GM12878 (cell line): Measurements from ENCODE around the gene ANKHD1. TPM values are rescaled to one million over a fixed set of nuclear protein-coding genes. Genes with fewer than 3 reads are reported as not detected.
A peak's percentile ranks its signal among the peaks of the same experiment; 100 is the strongest.

Experiments used
- CHD4 ChIP-seq: fragments of 200-600 bp; sonication (generic); IDR thresholded peaks from 2 replicates; pipeline ENCODE4 v1.6.1; 2016; ENCODE audit warnings: mild to moderate bottlenecking
- IRF4 ChIP-seq: IDR thresholded peaks from 2 replicates; pipeline ENCODE4 v1.6.1; 2011; ENCODE audit warnings: low read depth, low read length
- MTA2 ChIP-seq: fragments of 450-650 bp; IDR thresholded peaks from 2 replicates; pipeline ENCODE4 v1.6.1; 2016; ENCODE audit warnings: low read depth, mild to moderate bottlenecking, moderate library complexity
- NFIC ChIP-seq: IDR thresholded peaks from 2 replicates; pipeline ENCODE4 v1.6.1; 2012; ENCODE audit warnings: low read depth, mild to moderate bottlenecking, inconsistent platforms, low read length, moderate library complexity
- NR2F1 ChIP-seq: fragments of 450-650 bp; conservative IDR thresholded peaks from 2 replicates; pipeline ENCODE4 v1.6.1; 2017; ENCODE audit warnings: mild to moderate bottlenecking
- TCF12 ChIP-seq: IDR thresholded peaks from 2 replicates; pipeline ENCODE4 v1.6.1; 2011; ENCODE audit warnings: low read depth, mild to moderate bottlenecking, low read length
- ZNF24 ChIP-seq: fragments of 450-650 bp; IDR thresholded peaks from 2 replicates; pipeline ENCODE4 v1.6.1; 2017; ENCODE audit warnings: antibody characterized with exemption, mild to moderate bottlenecking
- ZSCAN29 ChIP-seq: fragments of 450-650 bp; IDR thresholded peaks from 2 replicates; pipeline ENCODE4 v1.6.1; 2017; ENCODE audit warnings: mild to moderate bottlenecking, moderate library complexity
- polyA plus RNA-seq, 11 experiments: library from polyadenylated mRNA; depleted of rRNA in 4 of 11; unstranded in 6 of 11; stranded (reverse) in 5 of 11; fragments of >200 nt; fragmentation: Nextera tagmentation in 4 of 11; fragmentation: Illumina TruSeq in 1 of 11; extraction: Ambion mirVana in 4 of 11; extraction: Trizol in 1 of 11; gene quantifications; 1 replicate in 1 of 11; 2 replicates in 10 of 11; pipeline versions ENCODE4 v1.2.1 to v1.2.3, GENCODE V29; 2011 to 2016; ENCODE audit warnings: inconsistent platforms in 2 of 11, missing spikeins in 2 of 11, low read depth in 1 of 11
- total RNA-seq, 4 experiments: library from RNA; depleted of rRNA in 3 of 4; stranded (reverse); fragments of >200 nt in 3 of 4; fragmentation: Illumina TruSeq in 1 of 4; extraction: Trizol in 1 of 4; gene quantifications; 2 replicates each; pipeline versions ENCODE4 v1.2.1 to v1.2.3, GENCODE V29; 2013 to 2021
- TF ChIP-seq, protein P1 (sequence below): IDR thresholded peaks from 2 replicates; pipeline ENCODE4 v1.6.1; 2012; ENCODE audit warnings: improper control_type of control experiment, low read depth, low read length; ENCODE audit not compliant: insufficient replicate concordance
- TF ChIP-seq, protein P2 (sequence below): IDR thresholded peaks from 2 replicates; pipeline ENCODE4 v1.6.1; 2012; ENCODE audit warnings: low read length, inconsistent platforms

ANKHD1 gene
- total and polyA plus RNA-seq, 10 of the 15 experiments (the other 5 are each of a cell fraction or from before 2014, with no cell fraction given): 31.6 to 96.8 (median 74.3) TPM

GRCh38 chr5:140569197-140569596 is 167.6 kb downstream of the ANKHD1 start (continued):
- TF ChIP-seq, protein P1, sequence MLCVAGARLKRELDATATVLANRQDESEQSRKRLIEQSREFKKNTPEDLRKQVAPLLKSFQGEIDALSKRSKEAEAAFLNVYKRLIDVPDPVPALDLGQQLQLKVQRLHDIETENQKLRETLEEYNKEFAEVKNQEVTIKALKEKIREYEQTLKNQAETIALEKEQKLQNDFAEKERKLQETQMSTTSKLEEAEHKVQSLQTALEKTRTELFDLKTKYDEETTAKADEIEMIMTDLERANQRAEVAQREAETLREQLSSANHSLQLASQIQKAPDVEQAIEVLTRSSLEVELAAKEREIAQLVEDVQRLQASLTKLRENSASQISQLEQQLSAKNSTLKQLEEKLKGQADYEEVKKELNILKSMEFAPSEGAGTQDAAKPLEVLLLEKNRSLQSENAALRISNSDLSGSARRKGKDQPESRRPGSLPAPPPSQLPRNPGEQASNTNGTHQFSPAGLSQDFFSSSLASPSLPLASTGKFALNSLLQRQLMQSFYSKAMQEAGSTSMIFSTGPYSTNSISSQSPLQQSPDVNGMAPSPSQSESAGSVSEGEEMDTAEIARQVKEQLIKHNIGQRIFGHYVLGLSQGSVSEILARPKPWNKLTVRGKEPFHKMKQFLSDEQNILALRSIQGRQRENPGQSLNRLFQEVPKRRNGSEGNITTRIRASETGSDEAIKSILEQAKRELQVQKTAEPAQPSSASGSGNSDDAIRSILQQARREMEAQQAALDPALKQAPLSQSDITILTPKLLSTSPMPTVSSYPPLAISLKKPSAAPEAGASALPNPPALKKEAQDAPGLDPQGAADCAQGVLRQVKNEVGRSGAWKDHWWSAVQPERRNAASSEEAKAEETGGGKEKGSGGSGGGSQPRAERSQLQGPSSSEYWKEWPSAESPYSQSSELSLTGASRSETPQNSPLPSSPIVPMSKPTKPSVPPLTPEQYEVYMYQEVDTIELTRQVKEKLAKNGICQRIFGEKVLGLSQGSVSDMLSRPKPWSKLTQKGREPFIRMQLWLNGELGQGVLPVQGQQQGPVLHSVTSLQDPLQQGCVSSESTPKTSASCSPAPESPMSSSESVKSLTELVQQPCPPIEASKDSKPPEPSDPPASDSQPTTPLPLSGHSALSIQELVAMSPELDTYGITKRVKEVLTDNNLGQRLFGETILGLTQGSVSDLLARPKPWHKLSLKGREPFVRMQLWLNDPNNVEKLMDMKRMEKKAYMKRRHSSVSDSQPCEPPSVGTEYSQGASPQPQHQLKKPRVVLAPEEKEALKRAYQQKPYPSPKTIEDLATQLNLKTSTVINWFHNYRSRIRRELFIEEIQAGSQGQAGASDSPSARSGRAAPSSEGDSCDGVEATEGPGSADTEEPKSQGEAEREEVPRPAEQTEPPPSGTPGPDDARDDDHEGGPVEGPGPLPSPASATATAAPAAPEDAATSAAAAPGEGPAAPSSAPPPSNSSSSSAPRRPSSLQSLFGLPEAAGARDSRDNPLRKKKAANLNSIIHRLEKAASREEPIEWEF: no peak
- no peak for TF ChIP-seq ZSCAN29
- TF ChIP-seq NR2F1: no peak
- no peak for TF ChIP-seq CHD4
- no peak for TF ChIP-seq IRF4
- no peak for TF ChIP-seq MTA2
- TF ChIP-seq TCF12: 0 out of 2 replicates have a peak, but pooled peaks have one; percentile 15
- 0 out of 2 replicates have a peak, but pooled peaks have one; percentile 43 for TF ChIP-seq NFIC
- TF ChIP-seq, protein P2, sequence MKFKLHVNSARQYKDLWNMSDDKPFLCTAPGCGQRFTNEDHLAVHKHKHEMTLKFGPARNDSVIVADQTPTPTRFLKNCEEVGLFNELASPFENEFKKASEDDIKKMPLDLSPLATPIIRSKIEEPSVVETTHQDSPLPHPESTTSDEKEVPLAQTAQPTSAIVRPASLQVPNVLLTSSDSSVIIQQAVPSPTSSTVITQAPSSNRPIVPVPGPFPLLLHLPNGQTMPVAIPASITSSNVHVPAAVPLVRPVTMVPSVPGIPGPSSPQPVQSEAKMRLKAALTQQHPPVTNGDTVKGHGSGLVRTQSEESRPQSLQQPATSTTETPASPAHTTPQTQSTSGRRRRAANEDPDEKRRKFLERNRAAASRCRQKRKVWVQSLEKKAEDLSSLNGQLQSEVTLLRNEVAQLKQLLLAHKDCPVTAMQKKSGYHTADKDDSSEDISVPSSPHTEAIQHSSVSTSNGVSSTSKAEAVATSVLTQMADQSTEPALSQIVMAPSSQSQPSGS: no peak
- no peak for TF ChIP-seq ZNF24
